ENCODE measurements around the gene QRICH1. TPM values are rescaled to one million over a fixed set of nuclear protein-coding genes. Genes with fewer than 3 reads are reported as not detected.

Gene QRICH1
- total and polyA plus RNA-seq, 10 of the 15 experiments (the other 5 are each of a cell fraction or from before 2014, with no cell fraction given), result 22.2 to 116 (median 81.4) TPM

DNA sequence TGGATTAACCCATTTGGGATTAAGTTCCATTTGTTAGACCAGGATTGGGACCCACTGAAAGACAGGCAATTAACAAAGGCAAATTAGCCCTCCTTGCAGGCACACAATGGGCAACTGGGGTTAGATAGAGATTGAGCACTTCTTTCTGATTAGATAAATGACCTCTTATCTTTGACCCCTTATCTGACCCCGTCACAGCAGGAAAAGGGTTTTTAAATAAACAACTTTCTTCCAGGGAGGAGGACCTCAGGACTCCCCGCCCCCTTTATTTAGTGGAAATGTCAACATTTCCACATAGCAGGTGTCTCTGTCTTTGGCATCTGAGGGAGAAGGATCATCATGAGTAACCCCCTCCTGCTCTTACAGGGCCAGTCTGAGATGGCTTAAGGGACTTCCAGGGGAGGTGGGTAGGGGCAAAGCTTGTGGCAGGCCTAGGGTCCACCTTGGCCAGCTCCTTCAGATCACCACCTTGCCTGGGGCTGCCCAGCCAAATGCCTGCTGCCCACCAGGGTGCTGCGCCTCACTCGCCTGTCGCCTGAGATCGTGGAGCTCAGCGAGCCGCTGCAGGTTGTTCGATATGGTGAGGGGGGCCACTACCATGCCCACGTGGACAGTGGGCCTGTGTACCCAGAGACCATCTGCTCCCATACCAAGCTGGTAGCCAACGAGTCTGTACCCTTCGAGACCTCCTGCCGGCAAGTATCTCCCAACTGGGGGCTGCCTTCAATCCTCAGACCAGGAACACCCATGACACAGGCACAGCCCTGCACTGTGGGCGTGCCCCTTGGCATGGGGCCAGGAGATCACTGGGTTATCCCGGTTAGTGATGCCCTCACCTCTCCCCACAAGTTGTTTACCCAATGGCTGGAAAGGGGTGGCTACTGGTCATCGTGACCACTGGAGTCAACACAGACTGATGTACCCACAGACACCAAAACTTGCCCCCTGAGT, 89.2 kb downstream of the QRICH1 start:
- DNase-seq (ENCODE audit: low read depth, low spot score) (no peak), ATAC-seq (no peak), FAIRE-seq (no peak)
- no peaks in the 10 kb centered on the region for H3K27me3 ChIP-seq (replicated peaks in 1 of 2; ENCODE audit: control insufficient read depth in 2 of 2, insufficient read depth in 2 of 2, low read length in 1 of 2)
- WGBS (ENCODE audit: insufficient coverage, insufficient replicate concordance, low lambda C conversion rate, missing lambda C conversion rate), result 90% methylated on average over 16 of the region's 16 CpGs
- H3K36me3 ChIP-seq (ENCODE audit: control insufficient read depth in 2 of 2, insufficient read depth in 2 of 2, low read length in 1 of 2), result no peaks in the 10 kb centered on the region
- no peak overlapping the region for H3K4me3 ChIP-seq
- peaks cover 22% of the 10 kb centered on the region for H3K79me2 ChIP-seq (ENCODE audit: control insufficient read depth, insufficient read depth, low read length)
- ChIA-PET CTCF (interaction anchor here (5.5 kb wide), 1 partner anchor 15 kb away, joined by 123 read pairs; the partner anchor contains the start of gene P4HTM), POLR2A (interaction anchor here (1.0 to 3.7 kb wide), 2 partner anchors 17 to 466 kb away, joined by 5 to 69 read pairs; partner anchors contain the start of genes DAG1 and NDUFAF3), SMC1A (ENCODE audit: uncharacterized antibody, unreplicated experiment) (no interaction called here), RAD21 (ENCODE audit: unreplicated experiment) (interaction anchor here (1.1 kb wide), 1 partner anchor 16 kb away, joined by 3 read pairs; no protein-coding TSS in a partner anchor)
- H3K4me2 ChIP-seq (ENCODE audit: control insufficient read depth, insufficient read depth), result no peak overlapping the region
- H3K9me3 ChIP-seq (replicated peaks; ENCODE audit: control insufficient read depth, insufficient read depth, low read length), result no peaks in the 10 kb centered on the region
- H4K20me1 ChIP-seq (ENCODE audit: control insufficient read depth, insufficient read depth), result peaks cover 5% of the 10 kb centered on the region; the same call in 1 of the 2 replicates
- no TSS peak for BruUV-seq (replicated peaks)
- H3K9ac ChIP-seq (ENCODE audit: control insufficient read depth, insufficient read depth, low read length), result no peak overlapping the region
- intact Hi-C loops (cut with micrococcal nuclease; ENCODE audit: unreplicated experiment) (no loop called here), in situ Hi-C loops (cut with MboI) (no loop called here)
- H3K4me1 ChIP-seq (ENCODE audit: control insufficient read depth, insufficient read depth, low read length), result peaks cover 16% of the 10 kb centered on the region
- H2AFZ ChIP-seq (ENCODE audit: control insufficient read depth, low read depth, low read length), result no peak overlapping the region
- no peak overlapping the region for H3K27ac ChIP-seq (ENCODE audit: control insufficient read depth, insufficient read depth)
- TF ChIP-seq EED (IDR thresholded peaks at IDR 0.05; ENCODE audit: low read depth), result no peak
- no peak for TF ChIP-seq MTA2 (IDR thresholded peaks at IDR 0.05; ENCODE audit: low read depth)
- no peak for TF ChIP-seq EP300 (IDR thresholded peaks at IDR 0.05; ENCODE audit: borderline replicate concordance in 1 of 2, control insufficient read depth in 1 of 2, low read depth in 2 of 2, low read length in 2 of 2)
- TF ChIP-seq NR2F1 (conservative IDR thresholded peaks at IDR 0.05), result no peak
- TF ChIP-seq SPI1 (IDR thresholded peaks at IDR 0.05; ENCODE audit: borderline replicate concordance, insufficient read depth, low read depth, low read length), result no peak
- TF ChIP-seq, protein P1, sequence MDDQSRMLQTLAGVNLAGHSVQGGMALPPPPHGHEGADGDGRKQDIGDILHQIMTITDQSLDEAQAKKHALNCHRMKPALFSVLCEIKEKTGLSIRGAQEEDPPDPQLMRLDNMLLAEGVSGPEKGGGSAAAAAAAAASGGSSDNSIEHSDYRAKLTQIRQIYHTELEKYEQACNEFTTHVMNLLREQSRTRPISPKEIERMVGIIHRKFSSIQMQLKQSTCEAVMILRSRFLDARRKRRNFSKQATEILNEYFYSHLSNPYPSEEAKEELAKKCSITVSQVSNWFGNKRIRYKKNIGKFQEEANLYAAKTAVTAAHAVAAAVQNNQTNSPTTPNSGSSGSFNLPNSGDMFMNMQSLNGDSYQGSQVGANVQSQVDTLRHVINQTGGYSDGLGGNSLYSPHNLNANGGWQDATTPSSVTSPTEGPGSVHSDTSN (IDR thresholded peaks at IDR 0.05; ENCODE audit: insufficient replicate concordance, low read depth, low read length), result no peak
- TF ChIP-seq MEF2A (IDR thresholded peaks at IDR 0.05; ENCODE audit: insufficient read depth, low read depth, low read length), result no peak
- TF ChIP-seq ATF7 (IDR thresholded peaks at IDR 0.05; ENCODE audit: low read depth), result no peak
- TF ChIP-seq KAT2A (conservative IDR thresholded peaks at IDR 0.05; ENCODE audit: control insufficient read depth, low read depth, low read length), result no peak
- TF ChIP-seq, protein P2, sequence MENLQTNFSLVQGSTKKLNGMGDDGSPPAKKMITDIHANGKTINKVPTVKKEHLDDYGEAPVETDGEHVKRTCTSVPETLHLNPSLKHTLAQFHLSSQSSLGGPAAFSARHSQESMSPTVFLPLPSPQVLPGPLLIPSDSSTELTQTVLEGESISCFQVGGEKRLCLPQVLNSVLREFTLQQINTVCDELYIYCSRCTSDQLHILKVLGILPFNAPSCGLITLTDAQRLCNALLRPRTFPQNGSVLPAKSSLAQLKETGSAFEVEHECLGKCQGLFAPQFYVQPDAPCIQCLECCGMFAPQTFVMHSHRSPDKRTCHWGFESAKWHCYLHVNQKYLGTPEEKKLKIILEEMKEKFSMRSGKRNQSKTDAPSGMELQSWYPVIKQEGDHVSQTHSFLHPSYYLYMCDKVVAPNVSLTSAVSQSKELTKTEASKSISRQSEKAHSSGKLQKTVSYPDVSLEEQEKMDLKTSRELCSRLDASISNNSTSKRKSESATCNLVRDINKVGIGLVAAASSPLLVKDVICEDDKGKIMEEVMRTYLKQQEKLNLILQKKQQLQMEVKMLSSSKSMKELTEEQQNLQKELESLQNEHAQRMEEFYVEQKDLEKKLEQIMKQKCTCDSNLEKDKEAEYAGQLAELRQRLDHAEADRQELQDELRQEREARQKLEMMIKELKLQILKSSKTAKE (IDR thresholded peaks at IDR 0.05; ENCODE audit: low read depth, poor library complexity, severe bottlenecking), result no peak
- TF ChIP-seq, protein P3, sequence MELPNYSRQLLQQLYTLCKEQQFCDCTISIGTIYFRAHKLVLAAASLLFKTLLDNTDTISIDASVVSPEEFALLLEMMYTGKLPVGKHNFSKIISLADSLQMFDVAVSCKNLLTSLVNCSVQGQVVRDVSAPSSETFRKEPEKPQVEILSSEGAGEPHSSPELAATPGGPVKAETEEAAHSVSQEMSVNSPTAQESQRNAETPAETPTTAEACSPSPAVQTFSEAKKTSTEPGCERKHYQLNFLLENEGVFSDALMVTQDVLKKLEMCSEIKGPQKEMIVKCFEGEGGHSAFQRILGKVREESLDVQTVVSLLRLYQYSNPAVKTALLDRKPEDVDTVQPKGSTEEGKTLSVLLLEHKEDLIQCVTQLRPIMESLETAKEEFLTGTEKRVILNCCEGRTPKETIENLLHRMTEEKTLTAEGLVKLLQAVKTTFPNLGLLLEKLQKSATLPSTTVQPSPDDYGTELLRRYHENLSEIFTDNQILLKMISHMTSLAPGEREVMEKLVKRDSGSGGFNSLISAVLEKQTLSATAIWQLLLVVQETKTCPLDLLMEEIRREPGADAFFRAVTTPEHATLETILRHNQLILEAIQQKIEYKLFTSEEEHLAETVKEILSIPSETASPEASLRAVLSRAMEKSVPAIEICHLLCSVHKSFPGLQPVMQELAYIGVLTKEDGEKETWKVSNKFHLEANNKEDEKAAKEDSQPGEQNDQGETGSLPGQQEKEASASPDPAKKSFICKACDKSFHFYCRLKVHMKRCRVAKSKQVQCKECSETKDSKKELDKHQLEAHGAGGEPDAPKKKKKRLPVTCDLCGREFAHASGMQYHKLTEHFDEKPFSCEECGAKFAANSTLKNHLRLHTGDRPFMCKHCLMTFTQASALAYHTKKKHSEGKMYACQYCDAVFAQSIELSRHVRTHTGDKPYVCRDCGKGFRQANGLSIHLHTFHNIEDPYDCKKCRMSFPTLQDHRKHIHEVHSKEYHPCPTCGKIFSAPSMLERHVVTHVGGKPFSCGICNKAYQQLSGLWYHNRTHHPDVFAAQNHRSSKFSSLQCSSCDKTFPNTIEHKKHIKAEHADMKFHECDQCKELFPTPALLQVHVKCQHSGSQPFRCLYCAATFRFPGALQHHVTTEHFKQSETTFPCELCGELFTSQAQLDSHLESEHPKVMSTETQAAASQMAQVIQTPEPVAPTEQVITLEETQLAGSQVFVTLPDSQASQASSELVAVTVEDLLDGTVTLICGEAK (IDR thresholded peaks at IDR 0.05; ENCODE audit: borderline replicate concordance), result no peak
- no peak for TF ChIP-seq HDGF (IDR thresholded peaks at IDR 0.05)
